ENCODE data around the gene ZFP90.

- TF ChIP-seq CTCF (IDR thresholded peaks at IDR 0.05) = no peak
- no peak for TF ChIP-seq POLR2A (IDR thresholded peaks at IDR 0.05)
Observed at GRCh38 chr16:68519225-68519745, 19.8 kb upstream of the ZFP90 start.
